Adrenal gland (tissue), 12 donors: Measurements from ENCODE around the gene CUX1. TPM values are rescaled to one million over a fixed set of nuclear protein-coding genes. Genes with fewer than 3 reads are reported as not detected.
A peak's percentile ranks its signal among the peaks of the same experiment; 100 is the strongest.

Experiments
- DNase-seq, 7 donors: peaks; one replicate each; pipeline ENCODE4 v3.0.0-alpha.2; 2019 to 2020
- H3K27ac ChIP-seq, 5 donors: fragments of 200-600 bp; sonication (generic) in 4 of 5; 1 replicate in 3 of 5; 2 replicates in 2 of 5; pipeline versions ENCODE4 v1.5.1 to v1.8.0; 2016 to 2020; ENCODE audit warnings: mild to moderate bottlenecking in 1 of 5
- H3K27me3 ChIP-seq: fragments of 200-600 bp; 2 replicates; pipeline ENCODE4 v1.8.0; 2021
- H3K36me3 ChIP-seq, 2 donors: fragments of 200-600 bp; replicated peaks in 1 of 2; 1 replicate in 1 of 2; 2 replicates in 1 of 2; pipeline versions ENCODE4 v1.5.1 to v1.8.0; 2018 to 2022
- H3K4me1 ChIP-seq, 2 donors: fragments of 200-600 bp; replicated peaks in 1 of 2; 1 replicate in 1 of 2; 2 replicates in 1 of 2; pipeline versions ENCODE4 v1.5.1 to v1.8.0; 2018 to 2021
- H3K4me3 ChIP-seq, 4 donors: fragments of 200-600 bp; sonication (generic) in 3 of 4; one replicate each; pipeline ENCODE4 v1.5.1; 2016 to 2018
- H3K9me3 ChIP-seq, 3 donors: fragments of 200-600 bp; sonication (generic) in 1 of 3; replicated peaks in 1 of 3; 1 replicate in 2 of 3; 2 replicates in 1 of 3; pipeline versions ENCODE4 v1.5.1 to v1.8.0; 2016 to 2021
- CTCF ChIP-seq, 6 experiments: fragments of 450-650 bp in 4 of 6; fragments of 200-600 bp in 2 of 6; sonication (generic) in 1 of 6; IDR thresholded peaks; 1 replicate in 5 of 6; 2 replicates in 1 of 6; pipeline versions ENCODE4 v1.5.1 to v1.8.0; 2016 to 2021; ENCODE audit warnings: antibody characterized with exemption in 6 of 6, mild to moderate bottlenecking in 2 of 6, moderate library complexity in 1 of 6
- POLR2A ChIP-seq, 2 donors: fragments of 450-650 bp; IDR thresholded peaks; one replicate each; pipeline ENCODE4 v1.6.1; 2017; ENCODE audit warnings: antibody characterized with exemption in 2 of 2, mild to moderate bottlenecking in 2 of 2, moderate library complexity in 1 of 2
- WGBS, 4 donors: extraction: QIAGEN DNeasy Blood & Tissue Kit in 2 of 4; methylation state at CpG; one replicate each; pipeline versions ENCODE4 v1.1.5 to v1.1.7; 2013 to 2017; 5-methylcytosine and 5-hydroxymethylcytosine counted together
- intact Hi-C, 2 donors: fragments of 100-400 bp; cut with DNase I; formaldehyde crosslinking; loops; one replicate each; pipeline versions ENCODE4 v1.14.1 to v1.15.0; 2022 to 2023
- polyA plus RNA-seq, 3 donors: library from polyadenylated mRNA; stranded (reverse); fragments of 200-250 nt in 2 of 3; fragments of 350-450 nt in 1 of 3; fragmentation: Illumina TruSeq in 1 of 3; extraction: RNeasy Lipid Tissue Mini Kit (QIAGEN cat#74804) in 1 of 3; gene quantifications; one replicate each; pipeline ENCODE4 v1.2.3, GENCODE V29; 2013 to 2014
- total RNA-seq, 9 donors: library from RNA; depleted of rRNA in 4 of 9; stranded (reverse); fragments of >200 nt in 4 of 9; fragments of 120-200 nt in 1 of 9; fragmentation: NEBNext Ultra II Directional in 1 of 9; extraction: Animal tissue kit (Norgen Biotek cat#: 25700) in 1 of 9; gene quantifications; one replicate each; pipeline versions ENCODE4 v1.1.0 to v1.2.4, GENCODE V29; 2013 to 2023
- donor health status: healthy with polysubstance abuse.
- donor health status: Bipolar disorder and iron deficiency.
- donor health status: DM: yes; HTN: yes; CAD: no.
- donor health status: DM: no; HTN: no; CAD: no.
- donor health status: DM: no; HTN: no; CAD: no.
- donor health status: DM: yes; HTN: yes; CAD: no.

CUX1 gene
- total and polyA plus RNA-seq, 12 donors: 17.2 to 72.6 (median 58.3) TPM

- peak; percentile 31 to 77 (median 55) for DNase-seq
- Histone ChIP-seq H3K9me3 (no peaks in the 10 kb centered on the region), H3K4me3 (peak overlapping the region in 2 of 4 donors; percentile 16 to 42), H3K36me3 (no peaks in the 10 kb centered on the region), H3K27ac (peak overlapping the region in 2 of 5 donors; percentile 32 to 54), H3K4me1 (peaks cover 0 to 21% of the 10 kb centered on the region in 2 donors), H3K27me3 (no peaks in the 10 kb centered on the region)
- intact Hi-C loops: no loop called here
- 10 to 20% (median 16%) methylated on average over 5 to 29 of the region's 29 CpGs for WGBS, 4 donors
- no peak for TF ChIP-seq CTCF (IDR thresholded peaks at IDR 0.05)
- TF ChIP-seq POLR2A (IDR thresholded peaks at IDR 0.05): no peak
Measured at GRCh38 chr7:102044984-102045673, 227.7 kb downstream of the CUX1 start.

- intact Hi-C loops: no loop called here
- Histone ChIP-seq H3K27ac (no peak overlapping the region), H3K27me3 (no peaks in the 10 kb centered on the region), H3K36me3 (no peaks in the 10 kb centered on the region), H3K4me1 (peaks cover 0 to 21% of the 10 kb centered on the region in 2 donors), H3K4me3 (peak overlapping the region in 2 of 4 donors; percentile 16 to 42), H3K9me3 (no peaks in the 10 kb centered on the region)
- TF ChIP-seq POLR2A (IDR thresholded peaks at IDR 0.05): no peak
- TF ChIP-seq CTCF (IDR thresholded peaks at IDR 0.05): no peak
- 74 to 83% (median 80%) methylated on average over 9 to 11 of the region's 11 CpGs for WGBS, 4 donors
- DNase-seq: no peak
Measured at GRCh38 chr7:102045681-102046372, 228.4 kb downstream of the CUX1 start.

- DNase-seq: no peak
Measured at GRCh38 chr7:102046373-102047117, 229.1 kb downstream of the CUX1 start.

More at GRCh38 chr7:102046373-102047117, 229.1 kb downstream of the CUX1 start:
- no peaks in the 10 kb centered on the region for H3K27me3 ChIP-seq
- H3K4me3 ChIP-seq: no peak overlapping the region
- WGBS, 4 donors: 87 to 91% (median 90%) methylated on average over 11 of the region's 11 CpGs
- no peaks in the 10 kb centered on the region for H3K36me3 ChIP-seq
- peaks cover 0 to 21% of the 10 kb centered on the region in 2 donors for H3K4me1 ChIP-seq
- H3K27ac ChIP-seq: no peak overlapping the region
- intact Hi-C loops: no loop called here
- H3K9me3 ChIP-seq: no peaks in the 10 kb centered on the region
- TF ChIP-seq POLR2A (IDR thresholded peaks at IDR 0.05) (no peak), CTCF (IDR thresholded peaks at IDR 0.05) (no peak)
